Fibroblast of lung (primary cell): ENCODE measurements around the gene LIMS1. TPM values are rescaled to one million over a fixed set of nuclear protein-coding genes. Genes with fewer than 3 reads are reported as not detected.
A peak's percentile ranks its signal among the peaks of the same experiment; 100 is the strongest.

ENCODE experiments used
- DNase-seq, 2 donors: peaks; one replicate each; pipeline versions ENCODE4 v3.0.0 to v3.0.0-alpha.2; 2010; ENCODE audit warnings: low read depth in 2 of 2
- H2AFZ ChIP-seq: 2 replicates; pipeline ENCODE4 v1.5.1; 2012; ENCODE audit warnings: low read length, control low read depth, inconsistent platforms
- H3K27ac ChIP-seq: 2 replicates; pipeline ENCODE4 v1.5.1; 2011; ENCODE audit warnings: low read length, control low read depth; ENCODE audit not compliant: insufficient read depth
- H3K27me3 ChIP-seq: 2 replicates; pipeline ENCODE4 v1.5.1; 2011; ENCODE audit warnings: mild to moderate bottlenecking, low read length; ENCODE audit not compliant: control insufficient read depth, insufficient read depth
- H3K36me3 ChIP-seq: 2 replicates; pipeline ENCODE4 v1.5.1; 2011; ENCODE audit warnings: low read length; ENCODE audit not compliant: control insufficient read depth, insufficient read depth
- H3K4me1 ChIP-seq: 2 replicates; pipeline ENCODE4 v1.5.1; 2011; ENCODE audit warnings: low read length; ENCODE audit not compliant: control insufficient read depth, insufficient read depth; ENCODE audit errors: extremely low read depth
- H3K4me2 ChIP-seq: 2 replicates; pipeline ENCODE4 v1.5.1; 2011; ENCODE audit warnings: low read length, control low read depth; ENCODE audit not compliant: insufficient read depth; ENCODE audit errors: extremely low read depth
- H3K4me3 ChIP-seq, 4 experiments: fragments of 200-600 bp in 1 of 4; sonication (generic) in 1 of 4; replicated peaks in 1 of 4; 2 replicates each; pipeline ENCODE4 v1.5.1; 2011 to 2016; ENCODE audit warnings: low read length in 4 of 4, low read depth in 3 of 4, mild to moderate bottlenecking in 3 of 4, control low read depth in 2 of 4, inconsistent platforms in 1 of 4, mixed read lengths in 1 of 4; ENCODE audit not compliant: insufficient read depth in 1 of 4; ENCODE audit errors: control extremely low read depth in 1 of 4
- H3K79me2 ChIP-seq: 2 replicates; pipeline ENCODE4 v1.5.1; 2012; ENCODE audit warnings: mild to moderate bottlenecking, low read length, inconsistent platforms; ENCODE audit not compliant: control insufficient read depth, insufficient read depth
- H3K9ac ChIP-seq: 2 replicates; pipeline ENCODE4 v1.5.1; 2011; ENCODE audit warnings: mild to moderate bottlenecking, low read length, control low read depth; ENCODE audit not compliant: insufficient read depth
- H3K9me3 ChIP-seq: 2 replicates; pipeline ENCODE4 v1.5.1; 2012; ENCODE audit warnings: low read depth, low read length; ENCODE audit not compliant: control insufficient read depth, insufficient read depth
- H4K20me1 ChIP-seq: 2 replicates; pipeline ENCODE4 v1.5.1; 2011; ENCODE audit warnings: low read length; ENCODE audit not compliant: control insufficient read depth, insufficient read depth; ENCODE audit errors: extremely low read depth
- CTCF ChIP-seq, 2 donors: IDR thresholded peaks in 1 of 2; conservative IDR thresholded peaks in 1 of 2; 1 replicate in 1 of 2; 2 replicates in 1 of 2; pipeline ENCODE4 v1.5.1; 2011 to 2012; ENCODE audit warnings: low read length in 2 of 2, control low read depth in 1 of 2, inconsistent platforms in 1 of 2, low read depth in 1 of 2, mild to moderate bottlenecking in 1 of 2
- EZH2 ChIP-seq: IDR thresholded peaks from 2 replicates; pipeline ENCODE4 v1.5.1; 2012; ENCODE audit warnings: low read length, control low read depth, mild to moderate bottlenecking; ENCODE audit errors: missing control alignments
- polyA plus RNA-seq, 2 donors: library from polyadenylated mRNA; depleted of rRNA in 1 of 2; stranded (reverse) in 1 of 2; unstranded in 1 of 2; fragments of >200 nt; gene quantifications; 2 replicates each; pipeline ENCODE4 v1.2.1, GENCODE V29; 2011 to 2012; ENCODE audit warnings: missing spikeins in 1 of 2
- total RNA-seq: library from RNA; depleted of rRNA; stranded (reverse); fragments of >200 nt; gene quantifications from 2 replicates; pipeline ENCODE4 v1.2.1, GENCODE V29; 2014

LIMS1 gene
- total and polyA plus RNA-seq, 2 donors (not counting 1 experiment from before 2014, with no cell fraction given), result 52.7 to 108 TPM

GRCh38 chr2:108542071-108542470, 7.8 kb downstream of the LIMS1 start:
- Histone ChIP-seq H3K79me2 (peaks cover 73% of the 10 kb centered on the region), H3K27ac (peak overlapping the region; percentile 2), H4K20me1 (no peaks in the 10 kb centered on the region), H3K4me3 (no peak overlapping the region), H2AFZ (no peak overlapping the region), H3K36me3 (no peaks in the 10 kb centered on the region), H3K4me2 (peak overlapping the region; percentile 15), H3K9ac (no peak overlapping the region), H3K9me3 (no peaks in the 10 kb centered on the region), H3K4me1 (peaks cover 9% of the 10 kb centered on the region), H3K27me3 (no peaks in the 10 kb centered on the region)
- DNase-seq, result peak; percentile 44 to 77
- no peak for TF ChIP-seq EZH2
- TF ChIP-seq CTCF (conservative IDR thresholded peaks at IDR 0.05 in 1 of 2, IDR thresholded peaks at IDR 0.05 in 1 of 2; ENCODE audit: low read depth in 1 of 2, low read length in 2 of 2), result no peak

- Histone ChIP-seq H3K4me2 (no peak overlapping the region), H4K20me1 (no peaks in the 10 kb centered on the region), H3K4me3 (no peak overlapping the region), H3K79me2 (peaks cover 48% of the 10 kb centered on the region), H2AFZ (no peak overlapping the region), H3K4me1 (peaks cover 4% of the 10 kb centered on the region), H3K9ac (no peak overlapping the region), H3K27me3 (no peaks in the 10 kb centered on the region), H3K36me3 (no peaks in the 10 kb centered on the region), H3K9me3 (no peaks in the 10 kb centered on the region), H3K27ac (no peak overlapping the region)
- no peak for DNase-seq
- no peak for TF ChIP-seq EZH2
- no peak for TF ChIP-seq CTCF (conservative IDR thresholded peaks at IDR 0.05 in 1 of 2, IDR thresholded peaks at IDR 0.05 in 1 of 2; ENCODE audit: low read depth in 1 of 2, low read length in 2 of 2)
These were observed 13.3 kb downstream of the LIMS1 start for GRCh38 chr2:108547606-108548005.

- no peak overlapping the region for H3K4me3 ChIP-seq
- TF ChIP-seq CTCF (conservative IDR thresholded peaks at IDR 0.05 in 1 of 2, IDR thresholded peaks at IDR 0.05 in 1 of 2; ENCODE audit: low read depth in 1 of 2, low read length in 2 of 2), result no peak
- TF ChIP-seq EZH2, result no peak
- H3K27ac ChIP-seq, result no peak overlapping the region
- H2AFZ ChIP-seq, result no peak overlapping the region
- no peak overlapping the region for H3K9ac ChIP-seq
- no peaks in the 10 kb centered on the region for H3K36me3 ChIP-seq
- no peak overlapping the region for H3K4me2 ChIP-seq
- no peaks in the 10 kb centered on the region for H3K9me3 ChIP-seq
- peak; percentile 57 to 85 for DNase-seq
- no peaks in the 10 kb centered on the region for H4K20me1 ChIP-seq
- H3K4me1 ChIP-seq, result peaks cover 9% of the 10 kb centered on the region
- H3K27me3 ChIP-seq, result no peaks in the 10 kb centered on the region
- peaks cover 44% of the 10 kb centered on the region for H3K79me2 ChIP-seq
These were observed 14.1 kb downstream of the LIMS1 start for GRCh38 chr2:108548208-108549003.
